ENCODE results near the gene ARL15. TPM values are rescaled to one million over a fixed set of nuclear protein-coding genes. Genes with fewer than 3 reads are reported as not detected.

Gene ARL15
- total RNA-seq, 1 experiment from 2014 or later = 140 TPM

GRCh38 chr5:53940921-53941320 is 369.5 kb downstream of the ARL15 start:
- no peak for TF ChIP-seq CTCF (IDR thresholded peaks at IDR 0.05; ENCODE audit: insufficient read depth in 1 of 2, low read depth in 1 of 2, low read length in 1 of 2, severe bottlenecking in 1 of 2, unreplicated experiment in 1 of 2)
- no peaks in the 10 kb centered on the region for H3K36me3 ChIP-seq (ENCODE audit: control insufficient read depth, insufficient read depth, low read length)
- no peak overlapping the region for H3K4me3 Mint-ChIP-seq (ENCODE audit: unreplicated experiment)
- POLR2A ChIA-PET = no interaction called here
- peaks cover 22% of the 10 kb centered on the region for H3K36me3 Mint-ChIP-seq (ENCODE audit: insufficient read depth, unreplicated experiment)
- H3K27me3 ChIP-seq (replicated peaks; ENCODE audit: control insufficient read depth, insufficient read depth, low read length) = no peaks in the 10 kb centered on the region
- no peak for DNase-seq
- no TSS peak for BruUV-seq (replicated peaks)
- no peaks in the 10 kb centered on the region for H3K9me3 Mint-ChIP-seq (ENCODE audit: unreplicated experiment)
- intact Hi-C loops (cut with micrococcal nuclease; ENCODE audit: unreplicated experiment) = no loop called here
- no peak overlapping the region for H3K4me3 ChIP-seq (ENCODE audit: low read depth, low read length)
- CTCF ChIA-PET = no interaction called here
- no peaks in the 10 kb centered on the region for H3K9me3 ChIP-seq
- H3K4me1 Mint-ChIP-seq (ENCODE audit: low read depth, unreplicated experiment) = no peaks in the 10 kb centered on the region
- no peak overlapping the region for H3K27ac Mint-ChIP-seq (ENCODE audit: unreplicated experiment)
- H3K4me1 ChIP-seq = no peaks in the 10 kb centered on the region
- H3K27me3 Mint-ChIP-seq (ENCODE audit: insufficient read depth, unreplicated experiment) = no peaks in the 10 kb centered on the region

GRCh38 chr5:53937467-53937866 is 372.9 kb downstream of the ARL15 start:
- intact Hi-C loops (cut with micrococcal nuclease; ENCODE audit: unreplicated experiment) = no loop called here
- Histone ChIP-seq H3K4me3 (ENCODE audit: low read depth, low read length) (no peak overlapping the region), H3K36me3 (ENCODE audit: control insufficient read depth, insufficient read depth, low read length) (no peaks in the 10 kb centered on the region), H3K27me3 (replicated peaks; ENCODE audit: control insufficient read depth, insufficient read depth, low read length) (no peaks in the 10 kb centered on the region), H3K9me3 (no peaks in the 10 kb centered on the region), H3K4me1 (no peaks in the 10 kb centered on the region)
- DNase-seq = no peak
- H3K27ac Mint-ChIP-seq (ENCODE audit: unreplicated experiment) = no peak overlapping the region
- no peak overlapping the region for H3K4me3 Mint-ChIP-seq (ENCODE audit: unreplicated experiment)
- peaks cover 12% of the 10 kb centered on the region for H3K36me3 Mint-ChIP-seq (ENCODE audit: insufficient read depth, unreplicated experiment)
- no peaks in the 10 kb centered on the region for H3K27me3 Mint-ChIP-seq (ENCODE audit: insufficient read depth, unreplicated experiment)
- no peaks in the 10 kb centered on the region for H3K9me3 Mint-ChIP-seq (ENCODE audit: unreplicated experiment)
- POLR2A ChIA-PET = no interaction called here
- CTCF ChIA-PET = no interaction called here
- BruUV-seq (replicated peaks) = no TSS peak
- no peak for TF ChIP-seq CTCF (IDR thresholded peaks at IDR 0.05; ENCODE audit: insufficient read depth in 1 of 2, low read depth in 1 of 2, low read length in 1 of 2, severe bottlenecking in 1 of 2, unreplicated experiment in 1 of 2)
- no peaks in the 10 kb centered on the region for H3K4me1 Mint-ChIP-seq (ENCODE audit: low read depth, unreplicated experiment)

- H3K9me3 ChIP-seq = no peaks in the 10 kb centered on the region
- H3K4me3 ChIP-seq (ENCODE audit: low read depth, low read length) = no peak overlapping the region
- H3K36me3 ChIP-seq (ENCODE audit: control insufficient read depth, insufficient read depth, low read length) = no peaks in the 10 kb centered on the region
- Mint-ChIP-seq H3K4me3 (ENCODE audit: unreplicated experiment) (no peak overlapping the region), H3K9me3 (ENCODE audit: unreplicated experiment) (no peaks in the 10 kb centered on the region), H3K4me1 (ENCODE audit: low read depth, unreplicated experiment) (no peaks in the 10 kb centered on the region), H3K36me3 (ENCODE audit: insufficient read depth, unreplicated experiment) (peaks cover 5% of the 10 kb centered on the region), H3K27ac (ENCODE audit: unreplicated experiment) (no peak overlapping the region), H3K27me3 (ENCODE audit: insufficient read depth, unreplicated experiment) (no peaks in the 10 kb centered on the region)
- no peak for DNase-seq
- TF ChIP-seq CTCF (IDR thresholded peaks at IDR 0.05; ENCODE audit: insufficient read depth in 1 of 2, low read depth in 1 of 2, low read length in 1 of 2, severe bottlenecking in 1 of 2, unreplicated experiment in 1 of 2) = no peak
- ChIA-PET POLR2A (no interaction called here), CTCF (no interaction called here)
- no peaks in the 10 kb centered on the region for H3K4me1 ChIP-seq
- no TSS peak for BruUV-seq (replicated peaks)
- no peaks in the 10 kb centered on the region for H3K27me3 ChIP-seq (replicated peaks; ENCODE audit: control insufficient read depth, insufficient read depth, low read length)
- intact Hi-C loops (cut with micrococcal nuclease; ENCODE audit: unreplicated experiment) = no loop called here
These were observed 373.7 kb downstream of the ARL15 start for GRCh38 chr5:53936481-53937352.

Measured in Caco-2 (cell line).